Endothelial cell of umbilical vein (primary cell): ENCODE results near the gene WDR86.

ENCODE experiments used
- JUN ChIP-seq: IDR thresholded peaks from 2 replicates; pipeline ENCODE4 v1.6.1; 2011; ENCODE audit warnings: borderline replicate concordance, low read depth; ENCODE audit not compliant: insufficient read length, insufficient read depth
- POLR2AphosphoS5 ChIP-seq: IDR thresholded peaks from 2 replicates; pipeline ENCODE4 v1.6.1; 2012; ENCODE audit warnings: low read depth, mild to moderate bottlenecking, control low read depth, low read length, moderate library complexity; ENCODE audit not compliant: insufficient read depth
- TF ChIP-seq, protein P1 (sequence below): IDR thresholded peaks from 2 replicates; pipeline ENCODE4 v1.6.1; 2011; ENCODE audit not compliant: insufficient read depth, insufficient read length
- TF ChIP-seq, protein P2 (sequence below), 2 donors: IDR thresholded peaks; 1 replicate in 1 of 2; 2 replicates in 1 of 2; pipeline ENCODE4 v1.5.1; 2011; ENCODE audit warnings: low read length in 2 of 2, mild to moderate bottlenecking in 2 of 2, moderate library complexity in 2 of 2, control low read depth in 1 of 2, inconsistent platforms in 1 of 2, low read depth in 1 of 2; ENCODE audit not compliant: insufficient read depth in 1 of 2; ENCODE audit errors: extremely low read depth in 1 of 2

DNA sequence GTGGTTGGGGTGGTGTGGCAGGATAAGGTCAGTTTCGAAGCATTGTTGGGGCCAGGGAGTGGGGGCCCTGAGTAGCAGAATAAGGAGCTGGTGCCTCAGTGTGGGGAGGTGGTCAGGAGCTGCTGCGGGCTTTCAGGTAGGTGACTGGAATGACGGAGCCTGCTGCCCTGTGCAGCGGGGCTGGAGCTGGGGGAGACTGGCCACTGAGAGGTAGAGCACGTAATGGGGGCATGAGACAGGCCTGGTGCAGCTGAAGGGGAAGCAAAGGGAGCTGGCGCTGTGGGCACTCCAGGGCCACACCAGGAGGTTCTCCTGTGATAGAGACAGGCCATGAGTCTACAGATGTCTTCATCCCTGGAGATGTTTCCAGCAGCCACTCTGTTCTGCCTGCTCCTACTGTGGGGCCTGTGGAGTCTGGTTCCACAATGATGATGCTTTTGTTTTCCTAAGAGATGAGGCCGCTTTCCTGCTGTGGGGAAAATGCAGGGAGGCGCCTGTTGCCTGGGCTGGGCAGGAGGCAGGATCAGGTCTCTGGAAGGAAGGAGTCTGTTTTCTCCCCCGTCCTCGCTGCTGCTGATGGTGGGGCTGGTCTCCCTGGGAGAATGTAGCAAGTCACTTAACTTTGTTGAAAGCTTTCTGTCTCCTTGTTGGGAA is 37.1 kb downstream of the WDR86 start:
- TF ChIP-seq, protein P1, sequence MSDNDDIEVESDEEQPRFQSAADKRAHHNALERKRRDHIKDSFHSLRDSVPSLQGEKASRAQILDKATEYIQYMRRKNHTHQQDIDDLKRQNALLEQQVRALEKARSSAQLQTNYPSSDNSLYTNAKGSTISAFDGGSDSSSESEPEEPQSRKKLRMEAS: no peak
- TF ChIP-seq POLR2AphosphoS5 (no peak), JUN (no peak)
- TF ChIP-seq, protein P2, sequence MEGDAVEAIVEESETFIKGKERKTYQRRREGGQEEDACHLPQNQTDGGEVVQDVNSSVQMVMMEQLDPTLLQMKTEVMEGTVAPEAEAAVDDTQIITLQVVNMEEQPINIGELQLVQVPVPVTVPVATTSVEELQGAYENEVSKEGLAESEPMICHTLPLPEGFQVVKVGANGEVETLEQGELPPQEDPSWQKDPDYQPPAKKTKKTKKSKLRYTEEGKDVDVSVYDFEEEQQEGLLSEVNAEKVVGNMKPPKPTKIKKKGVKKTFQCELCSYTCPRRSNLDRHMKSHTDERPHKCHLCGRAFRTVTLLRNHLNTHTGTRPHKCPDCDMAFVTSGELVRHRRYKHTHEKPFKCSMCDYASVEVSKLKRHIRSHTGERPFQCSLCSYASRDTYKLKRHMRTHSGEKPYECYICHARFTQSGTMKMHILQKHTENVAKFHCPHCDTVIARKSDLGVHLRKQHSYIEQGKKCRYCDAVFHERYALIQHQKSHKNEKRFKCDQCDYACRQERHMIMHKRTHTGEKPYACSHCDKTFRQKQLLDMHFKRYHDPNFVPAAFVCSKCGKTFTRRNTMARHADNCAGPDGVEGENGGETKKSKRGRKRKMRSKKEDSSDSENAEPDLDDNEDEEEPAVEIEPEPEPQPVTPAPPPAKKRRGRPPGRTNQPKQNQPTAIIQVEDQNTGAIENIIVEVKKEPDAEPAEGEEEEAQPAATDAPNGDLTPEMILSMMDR (IDR thresholded peaks at IDR 0.05; ENCODE audit: extremely low read depth in 1 of 2, insufficient read depth in 1 of 2, low read depth in 1 of 2, low read length in 2 of 2): no peak
